ENCODE data around the gene LAMA1. TPM values are rescaled to one million over a fixed set of nuclear protein-coding genes. Genes with fewer than 3 reads are reported as not detected.
"Not testable (repeated sequence)": the region's sequence is repeated elsewhere in the genome, so short reads cannot be mapped to it uniquely, and the experiment has no call there.

LAMA1 gene
- total RNA-seq, 2 donors from 2014 or later: 0.99 to 3.4 TPM

GRCh38 chr18:7147399-7147798, 29.8 kb upstream of the LAMA1 start:
- Histone ChIP-seq H3K27me3 (no peaks in the 10 kb centered on the region), H3K27ac (no peak overlapping the region), H3K36me3 (replicated peaks in 1 of 2; ENCODE audit: insufficient read depth in 1 of 2, low read depth in 2 of 2) (no peaks in the 10 kb centered on the region), H3K4me3 (no peak overlapping the region), H3K4me1 (no peaks in the 10 kb centered on the region), H3K9me3 (no peaks in the 10 kb centered on the region)
- WGBS, 2 donors: 73 to 79% methylated on average over 7 of the region's 7 CpGs
- no peak for TF ChIP-seq POLR2A (IDR thresholded peaks at IDR 0.05)
- TF ChIP-seq CTCF (IDR thresholded peaks at IDR 0.05): no peak
- DNase-seq (no peak), ATAC-seq (no peak)
- intact Hi-C loops (cut with DNase I): no loop called here

GRCh38 chr18:7146067-7146466, 28.5 kb upstream of the LAMA1 start:
- TF ChIP-seq CTCF (IDR thresholded peaks at IDR 0.05) (no peak), POLR2A (IDR thresholded peaks at IDR 0.05) (no peak)
- intact Hi-C loops (cut with DNase I): no loop called here
- Histone ChIP-seq H3K4me3 (no peak overlapping the region), H3K36me3 (replicated peaks in 1 of 2; ENCODE audit: insufficient read depth in 1 of 2, low read depth in 2 of 2) (no peaks in the 10 kb centered on the region), H3K4me1 (no peaks in the 10 kb centered on the region), H3K9me3 (no peaks in the 10 kb centered on the region), H3K27me3 (no peaks in the 10 kb centered on the region), H3K27ac (no peak overlapping the region)
- ATAC-seq (no peak), DNase-seq (no peak)
- WGBS, 2 donors: 86 to 92% methylated on average over 1 of the region's 1 CpG

GRCh38 chr18:7144921-7145320, 27.3 kb upstream of the LAMA1 start:
- WGBS, 2 donors: 89 to 90% methylated on average over 12 of the region's 12 CpGs
- H3K4me1 ChIP-seq; DNase-seq; H3K9me3 ChIP-seq; H3K4me3 ChIP-seq; H3K36me3 ChIP-seq (replicated peaks in 1 of 2; ENCODE audit: insufficient read depth in 1 of 2, low read depth in 2 of 2); intact Hi-C loops (cut with DNase I); H3K27me3 ChIP-seq; ATAC-seq; H3K27ac ChIP-seq: not testable (repeated sequence)

GRCh38 chr18:7141287-7141686, 23.7 kb upstream of the LAMA1 start:
- no peak for ATAC-seq
- intact Hi-C loops (cut with DNase I): no loop called here
- Histone ChIP-seq H3K27ac (no peak overlapping the region), H3K36me3 (replicated peaks in 1 of 2; ENCODE audit: insufficient read depth in 1 of 2, low read depth in 2 of 2) (no peaks in the 10 kb centered on the region), H3K4me1 (no peaks in the 10 kb centered on the region), H3K4me3 (no peak overlapping the region), H3K9me3 (no peaks in the 10 kb centered on the region), H3K27me3 (no peaks in the 10 kb centered on the region)
- no peak for TF ChIP-seq CTCF (IDR thresholded peaks at IDR 0.05)
- TF ChIP-seq POLR2A (IDR thresholded peaks at IDR 0.05): no peak
- no peak for DNase-seq

GRCh38 chr18:7139409-7139808, 21.8 kb upstream of the LAMA1 start:
- H3K36me3 ChIP-seq (replicated peaks in 1 of 2; ENCODE audit: insufficient read depth in 1 of 2, low read depth in 2 of 2): no peaks in the 10 kb centered on the region
- WGBS, 2 donors: 74 to 84% methylated on average over 4 of the region's 4 CpGs
- H3K4me1 ChIP-seq: no peaks in the 10 kb centered on the region
- no peak overlapping the region for H3K4me3 ChIP-seq
- no peak for ATAC-seq
- intact Hi-C loops (cut with DNase I): no loop called here
- no peak overlapping the region for H3K27ac ChIP-seq
- no peak for TF ChIP-seq POLR2A (IDR thresholded peaks at IDR 0.05)
- TF ChIP-seq CTCF (IDR thresholded peaks at IDR 0.05): no peak
- no peaks in the 10 kb centered on the region for H3K9me3 ChIP-seq
- DNase-seq: no peak
- H3K27me3 ChIP-seq: no peaks in the 10 kb centered on the region
